Ureter (tissue), 1 donor: ENCODE results near the gene TSSC4. TPM values are rescaled to one million over a fixed set of nuclear protein-coding genes. Genes with fewer than 3 reads are reported as not detected.

ENCODE experiments used
- DNase-seq: peaks from one replicate; pipeline ENCODE4 v3.0.0-alpha.2; 2020; ENCODE audit warnings: low spot score
- total RNA-seq: library from RNA; stranded (reverse); gene quantifications from one replicate; pipeline ENCODE4 v1.2.4, GENCODE V29; 2023
- donor health status: DM: yes; HTN: yes; CAD: no.

The TSSC4 gene
- total RNA-seq, 1 donor from 2014 or later: 41.6 TPM

GRCh38 chr11:2386591-2386990, 14.0 kb upstream of the TSSC4 start:
- DNase-seq: no peak

DNA sequence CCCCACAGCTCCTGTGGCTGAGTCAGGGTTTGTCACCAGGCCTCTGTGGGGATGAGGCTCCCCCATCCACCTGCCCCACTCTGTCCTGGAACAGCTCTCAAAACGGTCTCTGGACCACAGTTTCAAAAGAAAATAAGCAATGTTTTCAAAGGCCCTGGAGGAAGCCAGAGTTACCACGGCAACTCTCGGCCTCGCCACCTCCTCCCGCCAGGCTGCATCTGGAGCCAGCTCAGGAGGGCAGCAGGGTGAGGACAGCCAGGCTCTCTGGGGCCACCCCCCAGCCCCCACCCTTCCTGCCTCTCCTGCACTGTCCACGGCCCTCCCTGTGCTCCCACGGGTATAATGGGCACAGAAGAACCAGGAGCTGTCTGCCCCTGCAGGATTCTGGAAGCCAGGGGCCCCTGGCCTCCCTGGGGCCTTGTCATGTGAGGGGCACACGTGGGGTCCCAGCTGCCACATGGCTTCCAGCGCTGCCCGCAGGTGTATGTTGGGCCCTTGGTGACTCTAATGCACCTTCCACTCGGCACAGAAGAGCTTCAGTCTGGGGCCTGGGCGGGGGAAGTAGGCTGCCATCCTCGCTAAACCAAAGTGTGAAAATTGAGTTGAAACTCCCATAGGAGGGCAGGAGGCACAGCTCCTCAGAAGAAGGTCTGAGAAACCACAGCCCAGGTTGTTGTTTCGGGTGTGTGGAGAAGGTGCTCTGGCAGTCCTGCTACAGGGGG, 13.1 kb upstream of the TSSC4 start:
- DNase-seq: no peak

DNA sequence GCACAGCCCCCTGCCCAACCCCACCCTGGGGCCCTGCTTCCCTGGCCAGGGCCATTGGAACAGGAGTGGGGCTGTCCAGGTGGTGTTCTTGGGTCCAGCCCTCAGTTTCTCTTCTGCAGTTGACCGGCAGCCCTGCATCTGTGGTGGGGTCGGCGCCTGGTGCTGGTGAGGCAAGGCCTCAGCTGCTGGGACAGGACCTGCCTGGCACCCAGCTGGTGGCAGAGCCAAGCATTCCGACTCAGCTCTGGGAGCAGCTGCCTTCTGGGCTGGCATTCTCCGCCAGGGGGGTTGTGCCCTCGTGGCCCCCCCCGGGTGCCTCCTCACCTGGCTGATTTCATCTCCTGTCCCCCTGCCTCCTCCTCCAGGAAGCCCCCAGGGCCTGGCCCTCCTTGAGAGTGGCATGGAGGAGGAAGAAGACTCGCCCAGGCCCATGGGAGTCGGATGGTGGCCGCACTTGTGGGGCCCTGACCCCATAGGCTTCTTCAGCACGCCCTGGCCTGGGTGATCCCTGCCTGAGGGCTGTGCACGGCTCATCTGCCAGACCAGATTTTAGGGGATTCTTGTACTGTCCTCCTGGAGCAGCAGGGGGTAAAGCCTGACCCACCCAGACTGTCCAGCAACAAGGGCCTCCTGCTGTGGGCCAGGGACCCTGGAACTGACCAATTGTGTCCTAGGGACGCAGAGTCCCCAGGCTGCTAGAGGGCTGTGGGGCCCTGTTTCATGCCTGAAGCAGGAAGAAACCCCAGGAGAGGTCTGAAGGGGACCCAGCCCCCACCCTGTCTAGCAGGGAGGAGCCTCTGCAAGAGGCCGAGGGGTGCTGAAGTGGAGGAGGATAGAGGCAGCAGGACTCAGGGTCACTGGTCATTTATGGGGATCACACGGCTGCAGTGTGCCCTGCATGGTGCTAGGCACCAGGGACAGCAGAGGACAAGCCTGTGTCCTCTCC, 11.8 kb upstream of the TSSC4 start:
- no peak for DNase-seq

- DNase-seq: no peak
Measured at GRCh38 chr11:2389377-2390026, 11.0 kb upstream of the TSSC4 start.

DNA sequence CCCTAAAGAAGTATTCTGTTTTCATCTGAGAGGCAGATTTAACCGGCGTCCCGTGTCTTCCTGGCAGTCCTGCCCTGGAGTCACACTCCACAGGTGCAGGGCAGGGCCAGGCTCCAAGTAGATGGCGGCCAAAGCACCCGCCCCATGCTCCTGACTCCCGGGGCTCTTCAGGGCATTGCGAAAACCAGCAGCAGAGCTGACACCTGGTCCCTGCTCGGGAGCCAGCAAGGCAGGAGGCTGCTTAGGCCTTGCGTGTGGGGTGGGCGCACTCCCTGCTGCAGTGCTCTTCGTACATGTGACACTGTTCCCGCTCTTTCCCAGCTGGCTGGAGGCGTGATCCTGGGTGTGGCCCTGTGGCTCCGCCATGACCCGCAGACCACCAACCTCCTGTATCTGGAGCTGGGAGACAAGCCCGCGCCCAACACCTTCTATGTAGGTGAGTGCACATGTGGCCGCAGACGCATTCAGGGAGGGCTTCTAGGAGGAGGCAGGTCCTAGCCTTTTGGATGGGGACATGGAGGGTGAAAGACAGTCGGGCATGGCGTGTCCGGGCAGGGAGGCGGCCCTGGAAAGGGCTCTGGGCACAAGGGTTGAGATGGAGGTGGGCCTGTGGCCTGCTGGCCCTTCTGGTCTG, 10.3 kb upstream of the TSSC4 start:
- no peak for DNase-seq

GRCh38 chr11:2390725-2391151, 9.8 kb upstream of the TSSC4 start:
- peak; percentile 73 for DNase-seq

- DNase-seq: no peak
Measured at GRCh38 chr11:2391181-2391975, 9.2 kb upstream of the TSSC4 start.

GRCh38 chr11:2392241-2392959, 8.2 kb upstream of the TSSC4 start:
- DNase-seq: no peak

DNA sequence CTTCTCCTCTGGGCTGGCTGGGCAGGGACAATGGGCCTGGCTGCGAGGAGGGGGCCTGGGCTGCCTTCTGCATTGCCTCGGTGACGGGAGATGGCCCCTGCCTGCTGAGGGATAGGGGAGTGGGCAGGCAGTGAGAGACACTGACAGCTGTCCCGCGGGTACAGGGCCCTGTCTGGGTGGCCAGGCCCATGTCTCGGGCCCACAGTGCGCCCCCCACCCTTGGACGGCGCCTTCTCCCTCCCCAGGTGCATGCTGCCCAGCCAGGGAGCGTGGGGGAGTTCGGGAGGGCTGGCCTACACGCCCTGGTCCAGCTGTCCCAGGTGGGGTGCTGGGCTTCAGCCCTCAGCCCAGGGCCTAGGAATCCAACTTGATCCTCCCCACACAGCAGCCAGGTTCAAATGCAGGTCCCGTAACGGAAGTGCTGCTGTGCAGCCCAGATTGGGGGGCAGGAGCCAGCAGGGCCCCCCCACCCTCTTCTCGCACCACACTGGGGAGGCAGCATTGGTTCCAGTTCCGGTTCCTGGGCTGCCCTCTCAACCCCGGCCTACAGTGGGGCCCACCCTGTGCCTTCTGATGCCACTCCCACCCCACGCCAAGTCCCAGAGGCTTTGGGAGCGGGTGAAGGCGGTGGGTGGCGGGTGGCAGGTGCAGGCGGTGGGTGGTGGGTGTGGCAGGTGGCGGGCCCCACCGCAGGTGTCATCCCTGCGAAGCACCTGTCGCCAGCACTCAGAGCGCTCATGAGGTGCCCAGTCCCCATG, 7.3 kb upstream of the TSSC4 start:
- no peak for DNase-seq

GRCh38 chr11:2393941-2394817, 6.4 kb upstream of the TSSC4 start:
- no peak for DNase-seq

DNA sequence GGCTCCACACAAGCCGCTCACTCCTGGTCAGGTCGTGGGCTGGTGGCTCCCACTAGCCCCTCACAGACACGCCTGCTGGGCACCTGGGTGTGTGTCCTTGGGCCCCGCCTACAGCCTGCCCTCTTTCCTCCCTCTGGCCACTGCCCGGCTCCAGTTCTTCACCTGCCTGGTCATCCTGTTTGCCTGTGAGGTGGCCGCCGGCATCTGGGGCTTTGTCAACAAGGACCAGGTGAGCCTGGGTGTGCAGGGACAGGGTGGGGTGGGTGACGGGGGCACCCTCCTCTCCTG, 5.8 kb upstream of the TSSC4 start:
- no peak for DNase-seq

DNA sequence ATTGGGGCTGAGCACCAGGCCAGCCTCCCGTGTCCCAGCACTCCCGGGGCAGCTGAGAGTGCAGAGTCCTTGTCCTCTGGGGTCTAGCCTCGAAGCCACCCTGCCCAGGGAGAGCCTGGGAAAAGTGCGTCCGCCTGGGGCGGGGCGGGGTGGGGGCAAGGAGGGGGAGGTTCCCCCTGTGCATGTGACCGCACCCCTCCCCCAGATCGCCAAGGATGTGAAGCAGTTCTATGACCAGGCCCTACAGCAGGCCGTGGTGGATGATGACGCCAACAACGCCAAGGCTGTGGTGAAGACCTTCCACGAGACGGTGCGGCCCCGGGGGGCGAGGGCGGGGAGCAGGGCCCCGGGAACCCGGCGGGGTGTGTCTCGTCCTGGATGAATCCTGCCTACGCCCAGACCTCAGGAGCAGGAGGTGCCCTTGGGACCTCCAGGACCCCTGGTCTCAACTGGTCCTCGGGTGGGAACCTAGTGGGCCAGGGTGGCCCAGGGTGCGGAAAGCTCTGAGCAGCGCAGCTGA, 5.3 kb upstream of the TSSC4 start:
- DNase-seq: no peak

DNA sequence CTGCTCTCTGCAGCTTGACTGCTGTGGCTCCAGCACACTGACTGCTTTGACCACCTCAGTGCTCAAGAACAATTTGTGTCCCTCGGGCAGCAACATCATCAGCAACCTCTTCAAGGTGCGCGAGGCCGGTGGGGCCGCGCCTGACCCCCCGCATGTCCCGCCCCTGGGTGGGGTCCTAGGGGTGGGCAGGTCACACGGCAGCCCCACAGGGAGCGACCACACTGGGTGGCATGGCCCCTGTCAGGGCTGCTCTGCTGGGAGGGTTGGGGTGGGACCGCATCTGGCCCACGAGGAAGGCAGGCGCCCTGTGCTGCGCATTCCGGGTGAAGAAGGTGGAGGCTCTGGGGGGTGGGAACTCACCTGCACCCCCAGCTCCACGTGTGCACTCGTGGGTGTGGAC, 4.7 kb upstream of the TSSC4 start:
- DNase-seq: no peak

DNA sequence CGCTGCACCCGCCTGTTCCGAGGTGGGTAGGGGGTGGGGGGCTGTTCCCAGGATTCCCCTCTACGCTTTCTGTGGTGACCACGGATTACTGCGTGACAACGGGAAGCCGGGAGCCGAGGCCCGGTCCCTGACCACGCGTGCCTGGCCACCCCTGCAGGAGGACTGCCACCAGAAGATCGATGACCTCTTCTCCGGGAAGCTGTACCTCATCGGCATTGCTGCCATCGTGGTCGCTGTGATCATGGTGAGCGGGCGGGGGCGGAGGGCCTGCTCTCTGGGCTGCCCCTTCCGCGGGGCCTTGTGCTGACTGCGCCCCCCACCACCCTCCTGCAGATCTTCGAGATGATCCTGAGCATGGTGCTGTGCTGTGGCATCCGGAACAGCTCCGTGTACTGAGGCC, 4.1 kb upstream of the TSSC4 start:
- DNase-seq: no peak

DNA sequence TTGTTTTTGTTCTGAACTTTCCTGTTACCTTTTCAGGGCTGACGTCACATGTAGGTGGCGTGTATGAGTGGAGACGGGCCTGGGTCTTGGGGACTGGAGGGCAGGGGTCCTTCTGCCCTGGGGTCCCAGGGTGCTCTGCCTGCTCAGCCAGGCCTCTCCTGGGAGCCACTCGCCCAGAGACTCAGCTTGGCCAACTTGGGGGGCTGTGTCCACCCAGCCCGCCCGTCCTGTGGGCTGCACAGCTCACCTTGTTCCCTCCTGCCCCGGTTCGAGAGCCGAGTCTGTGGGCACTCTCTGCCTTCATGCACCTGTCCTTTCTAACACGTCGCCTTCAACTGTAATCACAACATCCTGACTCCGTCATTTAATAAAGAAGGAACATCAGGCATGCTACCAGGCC, 3.5 kb upstream of the TSSC4 start:
- no peak for DNase-seq

GRCh38 chr11:2398664-2399355, 1.7 kb upstream of the TSSC4 start:
- no peak for DNase-seq

DNA sequence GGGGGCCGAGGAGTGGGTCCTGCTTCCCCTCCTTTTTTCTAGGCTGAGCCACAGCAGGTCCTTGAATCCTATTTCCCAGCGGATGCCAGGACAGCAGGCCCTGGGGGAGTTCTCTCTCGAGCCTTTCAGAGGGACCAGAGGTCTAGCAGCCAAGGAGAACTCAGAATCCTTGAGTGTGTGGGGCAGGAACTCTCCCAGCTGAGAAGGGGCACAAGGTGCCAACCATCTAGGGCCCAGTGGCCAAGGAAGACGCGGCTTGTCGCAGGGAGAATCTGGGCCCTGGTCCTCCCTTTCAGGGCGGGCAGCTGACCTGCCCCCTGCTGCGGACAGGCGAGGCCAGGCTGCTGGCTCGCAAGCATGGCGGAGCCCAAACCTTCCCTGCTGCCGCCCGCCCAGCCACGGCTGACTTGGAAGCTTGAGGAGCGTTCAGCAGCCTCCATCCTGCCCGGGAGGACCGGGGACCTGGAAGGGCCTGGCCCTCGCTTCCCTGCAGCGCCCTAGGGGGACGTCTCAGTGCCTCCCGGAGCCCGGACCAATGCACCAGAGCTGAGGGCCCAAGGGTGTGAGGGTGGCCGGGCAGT, 972 bp upstream of the TSSC4 start:
- DNase-seq: no peak
